HFF-Myc (cell line): ENCODE measurements around the gene ZNF518A.

Experiments used
- DNase-seq: peaks from one replicate; pipeline ENCODE4 v3.0.0-alpha.2; 2011; ENCODE audit warnings: low read depth; ENCODE audit errors: extremely low read depth
- H3K4me3 ChIP-seq: replicated peaks from 2 replicates; pipeline ENCODE4 v1.5.1; 2011; ENCODE audit warnings: low read depth, mild to moderate bottlenecking, control low read depth, low read length
- TF ChIP-seq, protein P1 (sequence below): IDR thresholded peaks from 2 replicates; pipeline ENCODE4 v1.5.1; 2012; ENCODE audit warnings: mild to moderate bottlenecking, low read depth, low read length, control low read depth; ENCODE audit errors: missing control alignments

Gene ZNF518A

DNA sequence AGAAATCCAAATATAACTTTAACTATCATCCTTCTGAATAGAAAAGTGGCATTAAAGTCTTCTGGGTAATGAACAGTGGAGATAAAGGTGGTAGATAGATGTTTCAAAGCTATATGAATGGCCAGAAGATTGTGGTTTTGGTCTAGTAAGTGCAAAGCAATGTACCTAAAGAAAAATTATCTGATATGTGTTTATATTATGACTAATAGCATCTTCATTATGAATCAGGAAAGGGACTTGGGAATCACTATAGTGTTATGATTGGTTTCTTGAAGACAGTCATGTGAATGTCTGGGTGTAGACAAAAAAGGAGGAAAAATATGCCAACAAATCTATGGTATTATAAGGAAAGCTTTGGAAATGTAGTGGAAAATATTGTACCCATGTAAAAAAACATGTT lies 3.0 kb downstream of the ZNF518A start:
- no peak for DNase-seq
- TF ChIP-seq, protein P1, sequence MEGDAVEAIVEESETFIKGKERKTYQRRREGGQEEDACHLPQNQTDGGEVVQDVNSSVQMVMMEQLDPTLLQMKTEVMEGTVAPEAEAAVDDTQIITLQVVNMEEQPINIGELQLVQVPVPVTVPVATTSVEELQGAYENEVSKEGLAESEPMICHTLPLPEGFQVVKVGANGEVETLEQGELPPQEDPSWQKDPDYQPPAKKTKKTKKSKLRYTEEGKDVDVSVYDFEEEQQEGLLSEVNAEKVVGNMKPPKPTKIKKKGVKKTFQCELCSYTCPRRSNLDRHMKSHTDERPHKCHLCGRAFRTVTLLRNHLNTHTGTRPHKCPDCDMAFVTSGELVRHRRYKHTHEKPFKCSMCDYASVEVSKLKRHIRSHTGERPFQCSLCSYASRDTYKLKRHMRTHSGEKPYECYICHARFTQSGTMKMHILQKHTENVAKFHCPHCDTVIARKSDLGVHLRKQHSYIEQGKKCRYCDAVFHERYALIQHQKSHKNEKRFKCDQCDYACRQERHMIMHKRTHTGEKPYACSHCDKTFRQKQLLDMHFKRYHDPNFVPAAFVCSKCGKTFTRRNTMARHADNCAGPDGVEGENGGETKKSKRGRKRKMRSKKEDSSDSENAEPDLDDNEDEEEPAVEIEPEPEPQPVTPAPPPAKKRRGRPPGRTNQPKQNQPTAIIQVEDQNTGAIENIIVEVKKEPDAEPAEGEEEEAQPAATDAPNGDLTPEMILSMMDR = no peak
- H3K4me3 ChIP-seq = no peak overlapping the region

- H3K4me3 ChIP-seq = no peak overlapping the region
- TF ChIP-seq, protein P1 = no peak
- no peak for DNase-seq
These were observed 6.7 kb downstream of the ZNF518A start for GRCh38 chr10:96136810-96137209.

GRCh38 chr10:96137567-96137966 lies 7.5 kb downstream of the ZNF518A start:
- TF ChIP-seq, protein P1 = no peak

GRCh38 chr10:96138102-96138501 lies 8.0 kb downstream of the ZNF518A start:
- no peak overlapping the region for H3K4me3 ChIP-seq
- DNase-seq = no peak
- TF ChIP-seq, protein P1 = no peak

More at GRCh38 chr10:96137567-96137966, 7.5 kb downstream of the ZNF518A start:
- DNase-seq = no peak
- H3K4me3 ChIP-seq = no peak overlapping the region

- DNase-seq = no peak
- TF ChIP-seq, protein P1 = no peak
These were observed 22.3 kb downstream of the ZNF518A start for GRCh38 chr10:96152437-96152836.

GRCh38 chr10:96153070-96153469 lies 23.0 kb downstream of the ZNF518A start:
- DNase-seq = no peak
- TF ChIP-seq, protein P1 = no peak
- H3K4me3 ChIP-seq = no peak overlapping the region

More at GRCh38 chr10:96152437-96152836, 22.3 kb downstream of the ZNF518A start:
- H3K4me3 ChIP-seq = no peak overlapping the region

DNA sequence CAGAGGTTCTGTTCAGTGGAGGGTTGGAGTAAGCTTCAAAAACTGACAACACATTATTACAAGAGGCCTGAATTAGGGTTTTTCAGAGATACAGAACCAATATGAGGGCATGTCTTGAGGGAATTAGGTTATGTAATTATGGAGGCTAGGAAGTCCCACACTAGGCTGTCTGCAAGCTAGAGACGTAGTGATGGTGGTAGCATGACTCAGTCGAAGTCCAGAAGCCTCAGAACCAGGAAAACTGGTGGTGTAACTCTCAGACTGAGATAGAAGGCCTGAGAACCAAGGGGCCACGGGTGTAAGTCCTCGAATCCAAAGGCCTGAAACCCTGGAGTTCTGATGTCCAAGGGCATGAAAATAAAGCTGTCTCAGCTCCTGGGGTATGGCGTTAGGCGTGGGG lies 35.6 kb downstream of the ZNF518A start:
- TF ChIP-seq, protein P1 = no peak
- DNase-seq = no peak
- no peak overlapping the region for H3K4me3 ChIP-seq
